Heart right ventricle (tissue), 16 donors: ENCODE measurements around the gene GMDS. TPM values are rescaled to one million over a fixed set of nuclear protein-coding genes. Genes with fewer than 3 reads are reported as not detected.

Source experiments
- ATAC-seq, 8 donors: fragments of 200-7000 bp; cut with Tn5 transposase; one replicate each; pipeline ENCODE4 v1.9.1; 2020; ENCODE audit warnings: mild to moderate bottlenecking in 8 of 8, moderate library complexity in 8 of 8, moderate number of reproducible peaks in 1 of 8
- DNase-seq, 2 donors: peaks; one replicate each; pipeline ENCODE4 v3.0.0-alpha.2; 2020
- H3K27ac ChIP-seq, 10 donors: fragments of 200-600 bp; sonication (generic) in 2 of 10; one replicate each; pipeline versions ENCODE4 v1.5.0 to v1.8.0; 2020 to 2022; ENCODE audit warnings: mild to moderate bottlenecking in 3 of 10
- H3K27me3 ChIP-seq, 7 donors: fragments of 200-600 bp; one replicate each; pipeline ENCODE4 v1.8.0; 2021 to 2022; ENCODE audit warnings: mild to moderate bottlenecking in 2 of 7
- H3K36me3 ChIP-seq, 9 donors: fragments of 200-600 bp; sonication (generic) in 1 of 9; one replicate each; pipeline versions ENCODE4 v1.5.0 to v1.8.0; 2020 to 2022; ENCODE audit warnings: mild to moderate bottlenecking in 2 of 9
- H3K4me1 ChIP-seq, 9 donors: fragments of 200-600 bp; sonication (generic) in 1 of 9; one replicate each; pipeline versions ENCODE4 v1.5.0 to v1.8.0; 2020 to 2022; ENCODE audit warnings: mild to moderate bottlenecking in 4 of 9
- H3K4me3 ChIP-seq, 10 donors: fragments of 200-600 bp; sonication (generic) in 2 of 10; one replicate each; pipeline versions ENCODE4 v1.5.0 to v1.8.0; 2020 to 2022; ENCODE audit warnings: mild to moderate bottlenecking in 7 of 10, moderate library complexity in 2 of 10
- H3K9me3 ChIP-seq, 11 donors: fragments of 200-600 bp in 10 of 11; sonication (generic) in 2 of 11; one replicate each; pipeline versions ENCODE4 v1.5.0 to v1.8.0; 2013 to 2022; ENCODE audit warnings: mild to moderate bottlenecking in 2 of 11, control low read depth in 1 of 11, moderate library complexity in 1 of 11
- WGBS, 2 donors: extraction: QIAGEN DNeasy Blood & Tissue Kit; methylation state at CpG; one replicate each; pipeline ENCODE4 v1.1.7; 2013; ENCODE audit warnings: inconsistent platforms in 1 of 2; 5-methylcytosine and 5-hydroxymethylcytosine counted together
- intact Hi-C, 10 donors: fragments of 100-400 bp; cut with DNase I; formaldehyde crosslinking; loops; one replicate each; pipeline versions ENCODE4 v1.11.1 to v1.14.2; 2022
- polyA plus RNA-seq, 2 donors: library from polyadenylated mRNA; stranded (reverse); fragments of 200-250 nt; gene quantifications; one replicate each; pipeline ENCODE4 v1.2.3, GENCODE V29; 2013
- total RNA-seq, 10 donors: library from RNA; stranded (reverse); fragmentation: NEBNext Ultra II Directional in 3 of 10; extraction: Animal tissue kit (Norgen Biotek cat#: 25700) in 3 of 10; gene quantifications; one replicate each; pipeline versions ENCODE4 v1.2.1 to v1.2.4, GENCODE V29; 2021 to 2023
- TF ChIP-seq, protein P1 (sequence below), 9 donors: fragments of 200-600 bp; sonication (generic) in 2 of 9; IDR thresholded peaks; one replicate each; pipeline versions ENCODE4 v1.5.0 to v1.8.0; 2021 to 2022; ENCODE audit warnings: antibody characterized with exemption in 9 of 9, mild to moderate bottlenecking in 5 of 9, moderate library complexity in 1 of 9
- donor health status: Arrhythmogenic right ventricular cardiomyopathy.
- donor health status: ischemic (EF 13 %, LVEDD 7.1; RV severe dilation, severe dysfunction).
- donor health status: healthy with polysubstance abuse.
- donor health status: DM: no; HTN: yes; CAD: no.
- donor health status: DM: no; HTN: no; CAD: no.
- donor health status: ischemic (EF 25% LVEDD 6.9; RV normal size, moderate dysfunction).
- donor health status: ischemic (EF 25% LVEDD 5.7; RV mildly dilated, moderate dysfunction).
- donor health status: healthy.
- donor health status: DM: yes; HTN: yes; CAD: no.
- donor health status: Ischemic cardiomyopathy.
- donor health status: ischemic (EF 35%, LVEDD 5.7; RV mildly dilated, moderate dysfunction).
- donor health status: nonischemic (EF 11% LVEDD 7.7; RV severe dilation, severe dysfunction).
- donor health status: DM: yes; HTN: yes; CAD: no.
- donor health status: PGD.
- donor health status: ischemic (EF 29% LVEDD 5.4; RV normal size, mild dysfunction).
- donor health status: nonischemic (EF 23%, LVEDD 6.1; RV moderate dilation, normal function).

Gene GMDS
- total and polyA plus RNA-seq, 12 donors, result 5.0 to 10.6 (median 6.9) TPM

DNA sequence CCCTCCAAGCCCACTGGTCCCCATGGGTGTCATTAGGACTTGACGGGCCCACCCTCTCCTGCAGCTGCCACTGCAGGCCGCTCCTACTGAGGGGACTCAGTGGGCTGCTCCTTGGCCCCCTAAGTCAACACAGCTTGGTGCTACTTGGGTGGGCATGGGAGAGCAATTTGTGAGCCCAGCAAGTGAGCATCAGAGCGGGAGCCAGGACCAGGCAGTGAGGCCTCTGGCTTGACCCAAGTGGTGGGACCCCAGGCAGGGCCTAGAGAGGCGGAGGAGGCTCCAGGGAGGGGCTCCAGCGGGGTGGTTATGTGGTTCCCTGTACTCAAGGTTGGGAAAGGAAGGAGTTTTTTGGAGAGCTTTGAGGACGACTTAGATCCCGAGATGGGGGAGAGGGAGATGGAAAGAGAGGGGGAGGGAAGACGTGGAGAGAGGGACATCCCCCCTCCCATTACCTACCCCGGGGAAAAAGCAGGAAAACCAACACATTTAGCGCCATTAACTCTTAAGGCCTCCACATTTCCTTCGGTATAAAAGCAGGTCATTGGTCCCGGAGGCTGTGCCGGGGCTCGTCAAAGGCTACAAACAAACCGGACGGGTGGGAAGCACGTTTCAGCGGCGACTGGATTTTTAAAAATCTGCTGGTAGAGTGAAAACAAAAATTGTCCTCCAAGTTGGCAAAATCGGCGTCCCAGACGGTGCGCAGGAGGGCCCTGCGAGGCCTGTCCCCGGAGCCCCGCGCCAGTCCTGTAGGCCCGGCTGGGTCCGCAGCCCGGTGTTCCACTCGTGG, 626.9 kb downstream of the GMDS start:
- no peaks in the 10 kb centered on the region for H3K36me3 ChIP-seq
- intact Hi-C loops, result loop anchor here in 1 of 10 donors (10.0 kb wide), 1 partner anchor 186 kb away; no protein-coding TSS in a partner anchor
- H3K4me1 ChIP-seq, result peaks cover 0 to 33% (median 7%) of the 10 kb centered on the region in 9 donors
- peak overlapping the region in 3 of 10 donors; percentile 8 to 45 (median 9) for H3K4me3 ChIP-seq
- TF ChIP-seq, protein P1, sequence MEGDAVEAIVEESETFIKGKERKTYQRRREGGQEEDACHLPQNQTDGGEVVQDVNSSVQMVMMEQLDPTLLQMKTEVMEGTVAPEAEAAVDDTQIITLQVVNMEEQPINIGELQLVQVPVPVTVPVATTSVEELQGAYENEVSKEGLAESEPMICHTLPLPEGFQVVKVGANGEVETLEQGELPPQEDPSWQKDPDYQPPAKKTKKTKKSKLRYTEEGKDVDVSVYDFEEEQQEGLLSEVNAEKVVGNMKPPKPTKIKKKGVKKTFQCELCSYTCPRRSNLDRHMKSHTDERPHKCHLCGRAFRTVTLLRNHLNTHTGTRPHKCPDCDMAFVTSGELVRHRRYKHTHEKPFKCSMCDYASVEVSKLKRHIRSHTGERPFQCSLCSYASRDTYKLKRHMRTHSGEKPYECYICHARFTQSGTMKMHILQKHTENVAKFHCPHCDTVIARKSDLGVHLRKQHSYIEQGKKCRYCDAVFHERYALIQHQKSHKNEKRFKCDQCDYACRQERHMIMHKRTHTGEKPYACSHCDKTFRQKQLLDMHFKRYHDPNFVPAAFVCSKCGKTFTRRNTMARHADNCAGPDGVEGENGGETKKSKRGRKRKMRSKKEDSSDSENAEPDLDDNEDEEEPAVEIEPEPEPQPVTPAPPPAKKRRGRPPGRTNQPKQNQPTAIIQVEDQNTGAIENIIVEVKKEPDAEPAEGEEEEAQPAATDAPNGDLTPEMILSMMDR (IDR thresholded peaks at IDR 0.05), result no peak
- no peak for DNase-seq
- peaks cover 0 to 100% (median 57%) of the 10 kb centered on the region in 7 donors for H3K27me3 ChIP-seq
- H3K9me3 ChIP-seq, result no peaks in the 10 kb centered on the region
- 67 to 75% methylated on average over 30 to 31 of the region's 31 CpGs for WGBS, 2 donors
- ATAC-seq, result no peak
- peak overlapping the region in 5 of 10 donors; percentile 14 to 56 (median 35) for H3K27ac ChIP-seq

DNA sequence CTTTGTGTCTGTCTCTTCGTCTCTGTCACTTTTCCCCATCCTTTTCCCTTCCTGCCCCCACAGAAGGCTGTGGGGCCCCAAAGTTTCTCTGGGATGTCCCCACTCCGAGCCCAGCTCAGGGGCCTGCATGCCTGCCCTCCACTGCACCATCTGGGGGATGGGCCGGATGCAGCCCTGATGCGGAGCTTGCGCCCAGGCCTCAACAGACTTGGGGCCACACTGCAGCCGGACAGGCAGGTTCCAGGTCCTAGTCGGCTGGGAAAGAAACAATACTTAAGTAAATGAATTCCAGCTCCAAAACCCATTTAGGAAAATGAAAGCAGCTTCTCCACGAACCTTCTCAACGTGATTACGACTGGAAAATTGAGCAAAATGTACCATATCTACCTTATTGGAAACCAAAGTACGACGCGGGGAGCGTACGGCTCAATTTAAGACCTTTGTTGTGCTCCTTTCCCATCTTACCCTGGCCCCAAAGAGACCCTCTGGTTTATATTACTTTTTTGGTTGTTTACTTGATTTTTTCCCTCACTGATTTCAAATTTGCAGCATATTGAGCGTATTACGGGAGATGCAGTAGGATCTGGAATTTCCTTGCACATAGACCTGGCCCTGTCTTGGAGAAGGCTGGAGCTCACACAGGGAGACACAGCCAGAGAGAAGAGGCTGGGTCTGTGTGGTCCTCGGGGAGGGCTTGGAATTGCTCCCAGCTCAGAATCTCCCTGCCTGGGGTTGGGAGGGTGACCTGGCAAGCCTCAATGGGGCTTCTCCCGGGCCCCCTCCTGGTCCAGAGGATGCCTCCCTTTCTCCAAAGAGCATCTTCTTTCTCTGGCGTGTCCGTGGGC, 627.7 kb downstream of the GMDS start:
- ATAC-seq (no peak), DNase-seq (no peak)
- Histone ChIP-seq H3K9me3 (no peaks in the 10 kb centered on the region), H3K27ac (peak overlapping the region in 4 of 10 donors; percentile 17 to 36 (median 24)), H3K36me3 (no peaks in the 10 kb centered on the region), H3K4me1 (peaks cover 0 to 35% (median 7%) of the 10 kb centered on the region in 9 donors), H3K4me3 (peak overlapping the region in 3 of 10 donors; percentile 4 to 17 (median 8)), H3K27me3 (peaks cover 0 to 100% (median 64%) of the 10 kb centered on the region in 7 donors)
- TF ChIP-seq, protein P1 (IDR thresholded peaks at IDR 0.05), result no peak
- 87% methylated on average over 21 of the region's 21 CpGs for WGBS, 2 donors
- intact Hi-C loops, result loop anchor here in 1 of 10 donors (10.0 kb wide), 1 partner anchor 187 kb away; no protein-coding TSS in a partner anchor

GRCh38 chr6:1616701-1617463, 628.5 kb downstream of the GMDS start:
- no peak for ATAC-seq
- Histone ChIP-seq H3K27me3 (peaks cover 0 to 100% (median 72%) of the 10 kb centered on the region in 7 donors), H3K27ac (peak overlapping the region in 2 of 10 donors; percentile 17 to 25), H3K36me3 (no peaks in the 10 kb centered on the region), H3K4me3 (peak overlapping the region in 2 of 10 donors; percentile 8 to 81), H3K4me1 (peaks cover 0 to 43% (median 7%) of the 10 kb centered on the region in 9 donors), H3K9me3 (no peaks in the 10 kb centered on the region)
- intact Hi-C loops, result loop anchor here in 1 of 10 donors (10.0 kb wide), 1 partner anchor 188 kb away; no protein-coding TSS in a partner anchor
- DNase-seq, result no peak
- 90% methylated on average over 11 of the region's 11 CpGs for WGBS, 2 donors
- TF ChIP-seq, protein P1 (IDR thresholded peaks at IDR 0.05), result no peak
